ENCODE measurements around the gene OPCML. TPM values are rescaled to one million over a fixed set of nuclear protein-coding genes. Genes with fewer than 3 reads are reported as not detected.
A peak's percentile ranks its signal among the peaks of the same experiment; 100 is the strongest.

The OPCML gene
- total RNA-seq, 1 experiment from 2014 or later, result not detected

- ChIA-PET POLR2A (ENCODE audit: unreplicated experiment) (no interaction called here), CTCF (no interaction called here)
- intact Hi-C loops (cut with micrococcal nuclease; ENCODE audit: unreplicated experiment), result no loop called here
- Histone ChIP-seq H3K27me3 (ENCODE audit: insufficient read depth, low read depth) (peaks cover 65% of the 10 kb centered on the region), H3K4me2 (no peak overlapping the region), H2AFZ (no peak overlapping the region), H3K4me3 (no peak overlapping the region), H3K4me1 (replicated peaks; ENCODE audit: insufficient read depth) (no peaks in the 10 kb centered on the region), H3K79me2 (ENCODE audit: low read depth) (no peaks in the 10 kb centered on the region), H4K20me1 (ENCODE audit: insufficient read depth) (no peaks in the 10 kb centered on the region), H3F3A (ENCODE audit: insufficient read depth, low read depth) (no peaks in the 10 kb centered on the region), H3K36me3 (ENCODE audit: low read depth) (no peaks in the 10 kb centered on the region), H3K27ac (no peak overlapping the region), H3K9me2 (ENCODE audit: insufficient read depth) (no peaks in the 10 kb centered on the region), H3K9me3 (ENCODE audit: insufficient read depth, low read depth) (no peaks in the 10 kb centered on the region)
- TF ChIP-seq EZH2 (IDR thresholded peaks at IDR 0.05; ENCODE audit: low read depth) (no peak), CTCF (conservative IDR thresholded peaks at IDR 0.05) (no peak)
- BruUV-seq (replicated peaks), result no TSS peak
- no peak for DNase-seq
These were observed 468.0 kb downstream of the OPCML start for GRCh38 chr11:133064152-133064877.

- H3K4me3 ChIP-seq, result no peak overlapping the region
- TF ChIP-seq CTCF (conservative IDR thresholded peaks at IDR 0.05) (no peak), EZH2 (IDR thresholded peaks at IDR 0.05; ENCODE audit: low read depth) (no peak)
These were observed 473.8 kb downstream of the OPCML start for GRCh38 chr11:133058501-133058900.

GRCh38 chr11:133053124-133053776 lies 479.1 kb downstream of the OPCML start:
- BruUV-seq (replicated peaks), result no TSS peak
- H2AFZ ChIP-seq, result no peak overlapping the region
- H3K4me3 ChIP-seq, result no peak overlapping the region
- no peaks in the 10 kb centered on the region for H3F3A ChIP-seq (ENCODE audit: insufficient read depth, low read depth)
- no peak overlapping the region for H3K27ac ChIP-seq
- no peaks in the 10 kb centered on the region for H3K9me2 ChIP-seq (ENCODE audit: insufficient read depth)
- no peak for TF ChIP-seq CTCF (conservative IDR thresholded peaks at IDR 0.05)
- no peak for TF ChIP-seq EZH2 (IDR thresholded peaks at IDR 0.05; ENCODE audit: low read depth)
- H3K9me3 ChIP-seq (ENCODE audit: insufficient read depth, low read depth), result no peaks in the 10 kb centered on the region
- H3K36me3 ChIP-seq (ENCODE audit: low read depth), result no peaks in the 10 kb centered on the region
- H3K4me2 ChIP-seq, result no peak overlapping the region
- intact Hi-C loops (cut with micrococcal nuclease; ENCODE audit: unreplicated experiment), result no loop called here
- H3K4me1 ChIP-seq (replicated peaks; ENCODE audit: insufficient read depth), result no peaks in the 10 kb centered on the region
- no peaks in the 10 kb centered on the region for H4K20me1 ChIP-seq (ENCODE audit: insufficient read depth)
- no peaks in the 10 kb centered on the region for H3K79me2 ChIP-seq (ENCODE audit: low read depth)
- DNase-seq, result no peak
- ChIA-PET CTCF (no interaction called here), POLR2A (ENCODE audit: unreplicated experiment) (no interaction called here)
- H3K27me3 ChIP-seq (ENCODE audit: insufficient read depth, low read depth), result peaks cover 12% of the 10 kb centered on the region; the same call in 1 of the 2 replicates

More at GRCh38 chr11:133058501-133058900, 473.8 kb downstream of the OPCML start:
- intact Hi-C loops (cut with micrococcal nuclease; ENCODE audit: unreplicated experiment), result no loop called here
- Histone ChIP-seq H2AFZ (no peak overlapping the region), H4K20me1 (ENCODE audit: insufficient read depth) (no peaks in the 10 kb centered on the region), H3K4me1 (replicated peaks; ENCODE audit: insufficient read depth) (no peaks in the 10 kb centered on the region), H3K36me3 (ENCODE audit: low read depth) (no peaks in the 10 kb centered on the region), H3K9me2 (ENCODE audit: insufficient read depth) (no peaks in the 10 kb centered on the region), H3F3A (ENCODE audit: insufficient read depth, low read depth) (no peaks in the 10 kb centered on the region), H3K4me2 (no peak overlapping the region), H3K27ac (no peak overlapping the region), H3K9me3 (ENCODE audit: insufficient read depth, low read depth) (no peaks in the 10 kb centered on the region), H3K79me2 (ENCODE audit: low read depth) (no peaks in the 10 kb centered on the region), H3K27me3 (ENCODE audit: insufficient read depth, low read depth) (peaks cover 52% of the 10 kb centered on the region)
- BruUV-seq (replicated peaks), result no TSS peak
- ChIA-PET POLR2A (ENCODE audit: unreplicated experiment) (no interaction called here), CTCF (no interaction called here)
- DNase-seq, result peak in 1 of 2 experiments; percentile 5

All from PC-9 (cell line).